Stimulated activated naive CD8-positive, alpha-beta T cell treated with anti-CD3 and anti-CD28 coated beads, Interleukin-15, Interleukin-2, amounts not matched to agents 100 ng/mL and 50 ng/mL, for 24 hours (primary cell): ENCODE results near the gene LRP1B.
"Not testable (repeated sequence)": the region's sequence is repeated elsewhere in the genome, so short reads cannot be mapped to it uniquely, and the experiment has no call there.

Source experiments
- H3K27ac Mint-ChIP-seq: one replicate; pipeline ENCODE4 v1.8.0; 2021; ENCODE audit warnings: mild to moderate bottlenecking, mixed read lengths
- H3K27me3 Mint-ChIP-seq: one replicate; pipeline ENCODE4 v1.8.0; 2021; ENCODE audit warnings: mixed read lengths
- H3K36me3 Mint-ChIP-seq: one replicate; pipeline ENCODE4 v1.8.0; 2021; ENCODE audit warnings: low read depth, mixed read lengths
- H3K4me1 Mint-ChIP-seq: one replicate; pipeline ENCODE4 v1.8.0; 2021; ENCODE audit warnings: low read depth, mixed read lengths
- H3K4me3 Mint-ChIP-seq: one replicate; pipeline ENCODE4 v1.8.0; 2021; ENCODE audit warnings: mild to moderate bottlenecking, mixed read lengths
- H3K9me3 Mint-ChIP-seq: one replicate; pipeline ENCODE4 v1.8.0; 2021; ENCODE audit warnings: mixed read lengths

LRP1B gene

GRCh38 chr2:140544769-140545168, 1586.0 kb downstream of the LRP1B start:
- H3K27ac Mint-ChIP-seq, H3K27me3 Mint-ChIP-seq, H3K4me1 Mint-ChIP-seq, H3K9me3 Mint-ChIP-seq, H3K4me3 Mint-ChIP-seq, H3K36me3 Mint-ChIP-seq: not testable (repeated sequence)

GRCh38 chr2:140542627-140543026, 1588.2 kb downstream of the LRP1B start:
- H3K9me3 Mint-ChIP-seq = peaks cover 9% of the 10 kb centered on the region

GRCh38 chr2:140539242-140539875, 1591.5 kb downstream of the LRP1B start:
- H3K36me3 Mint-ChIP-seq = no peaks in the 10 kb centered on the region
- no peak overlapping the region for H3K27ac Mint-ChIP-seq
- peaks cover 12% of the 10 kb centered on the region for H3K9me3 Mint-ChIP-seq
- no peaks in the 10 kb centered on the region for H3K27me3 Mint-ChIP-seq
- no peak overlapping the region for H3K4me3 Mint-ChIP-seq
- no peaks in the 10 kb centered on the region for H3K4me1 Mint-ChIP-seq

More at GRCh38 chr2:140542627-140543026, 1588.2 kb downstream of the LRP1B start:
- no peaks in the 10 kb centered on the region for H3K36me3 Mint-ChIP-seq
- H3K4me1 Mint-ChIP-seq = no peaks in the 10 kb centered on the region
- no peak overlapping the region for H3K27ac Mint-ChIP-seq
- no peak overlapping the region for H3K4me3 Mint-ChIP-seq
- no peaks in the 10 kb centered on the region for H3K27me3 Mint-ChIP-seq

GRCh38 chr2:140529706-140530105, 1601.1 kb downstream of the LRP1B start:
- peaks cover 26% of the 10 kb centered on the region for H3K9me3 Mint-ChIP-seq

GRCh38 chr2:140528982-140529381, 1601.8 kb downstream of the LRP1B start:
- no peaks in the 10 kb centered on the region for H3K4me1 Mint-ChIP-seq
- no peak overlapping the region for H3K27ac Mint-ChIP-seq
- H3K9me3 Mint-ChIP-seq = peaks cover 26% of the 10 kb centered on the region
- H3K27me3 Mint-ChIP-seq = no peaks in the 10 kb centered on the region
- no peak overlapping the region for H3K4me3 Mint-ChIP-seq
- H3K36me3 Mint-ChIP-seq = no peaks in the 10 kb centered on the region

More at GRCh38 chr2:140529706-140530105, 1601.1 kb downstream of the LRP1B start:
- Mint-ChIP-seq H3K4me3 (no peak overlapping the region), H3K36me3 (no peaks in the 10 kb centered on the region), H3K27ac (no peak overlapping the region), H3K27me3 (no peaks in the 10 kb centered on the region), H3K4me1 (no peaks in the 10 kb centered on the region)

- H3K36me3 Mint-ChIP-seq = no peaks in the 10 kb centered on the region
- no peak overlapping the region for H3K27ac Mint-ChIP-seq
- no peaks in the 10 kb centered on the region for H3K4me1 Mint-ChIP-seq
- no peaks in the 10 kb centered on the region for H3K27me3 Mint-ChIP-seq
- H3K4me3 Mint-ChIP-seq = no peak overlapping the region
- peaks cover 21% of the 10 kb centered on the region for H3K9me3 Mint-ChIP-seq
Observed at GRCh38 chr2:140526575-140526974, 1604.2 kb downstream of the LRP1B start.

GRCh38 chr2:140512106-140512505, 1618.7 kb downstream of the LRP1B start:
- H3K36me3 Mint-ChIP-seq = no peaks in the 10 kb centered on the region
- no peaks in the 10 kb centered on the region for H3K27me3 Mint-ChIP-seq
- H3K4me1 Mint-ChIP-seq = no peaks in the 10 kb centered on the region
- peaks cover 12% of the 10 kb centered on the region for H3K9me3 Mint-ChIP-seq
- no peak overlapping the region for H3K27ac Mint-ChIP-seq
- H3K4me3 Mint-ChIP-seq = no peak overlapping the region

GRCh38 chr2:140509765-140510164, 1621.1 kb downstream of the LRP1B start:
- Mint-ChIP-seq H3K4me1 (no peaks in the 10 kb centered on the region), H3K27ac (no peak overlapping the region), H3K36me3 (no peaks in the 10 kb centered on the region), H3K27me3 (no peaks in the 10 kb centered on the region), H3K9me3 (peaks cover 12% of the 10 kb centered on the region), H3K4me3 (no peak overlapping the region)

- Mint-ChIP-seq H3K4me3 (no peak overlapping the region), H3K36me3 (no peaks in the 10 kb centered on the region), H3K27ac (no peak overlapping the region), H3K9me3 (peaks cover 12% of the 10 kb centered on the region), H3K4me1 (no peaks in the 10 kb centered on the region), H3K27me3 (no peaks in the 10 kb centered on the region)
Observed at GRCh38 chr2:140508756-140509155, 1622.1 kb downstream of the LRP1B start.

GRCh38 chr2:140506606-140507005, 1624.2 kb downstream of the LRP1B start:
- H3K4me1 Mint-ChIP-seq = no peaks in the 10 kb centered on the region
- H3K27ac Mint-ChIP-seq = no peak overlapping the region
- H3K27me3 Mint-ChIP-seq = no peaks in the 10 kb centered on the region
- peaks cover 12% of the 10 kb centered on the region for H3K9me3 Mint-ChIP-seq
- no peaks in the 10 kb centered on the region for H3K36me3 Mint-ChIP-seq
- H3K4me3 Mint-ChIP-seq = no peak overlapping the region

GRCh38 chr2:140504601-140505000, 1626.2 kb downstream of the LRP1B start:
- no peaks in the 10 kb centered on the region for H3K36me3 Mint-ChIP-seq
- no peaks in the 10 kb centered on the region for H3K27me3 Mint-ChIP-seq
- peaks cover 5% of the 10 kb centered on the region for H3K9me3 Mint-ChIP-seq
- no peaks in the 10 kb centered on the region for H3K4me1 Mint-ChIP-seq
- H3K27ac Mint-ChIP-seq = no peak overlapping the region
- H3K4me3 Mint-ChIP-seq = no peak overlapping the region

- peaks cover 3% of the 10 kb centered on the region for H3K9me3 Mint-ChIP-seq
- H3K27ac Mint-ChIP-seq = no peak overlapping the region
- H3K4me3 Mint-ChIP-seq = no peak overlapping the region
- H3K4me1 Mint-ChIP-seq = no peaks in the 10 kb centered on the region
- no peaks in the 10 kb centered on the region for H3K27me3 Mint-ChIP-seq
- no peaks in the 10 kb centered on the region for H3K36me3 Mint-ChIP-seq
Observed at GRCh38 chr2:140502951-140503630, 1627.7 kb downstream of the LRP1B start.

- Mint-ChIP-seq H3K4me1 (no peaks in the 10 kb centered on the region), H3K36me3 (no peaks in the 10 kb centered on the region), H3K27me3 (no peaks in the 10 kb centered on the region), H3K4me3 (no peak overlapping the region), H3K27ac (no peak overlapping the region), H3K9me3 (peaks cover 9% of the 10 kb centered on the region)
Observed at GRCh38 chr2:140498360-140498759, 1632.5 kb downstream of the LRP1B start.

GRCh38 chr2:140496714-140497113, 1634.1 kb downstream of the LRP1B start:
- Mint-ChIP-seq H3K27ac (no peak overlapping the region), H3K27me3 (no peaks in the 10 kb centered on the region), H3K4me1 (no peaks in the 10 kb centered on the region), H3K36me3 (no peaks in the 10 kb centered on the region), H3K9me3 (peaks cover 9% of the 10 kb centered on the region), H3K4me3 (no peak overlapping the region)

- H3K36me3 Mint-ChIP-seq = no peaks in the 10 kb centered on the region
Observed at GRCh38 chr2:140491876-140492275, 1638.9 kb downstream of the LRP1B start.

GRCh38 chr2:140489193-140489592, 1641.6 kb downstream of the LRP1B start:
- H3K4me1 Mint-ChIP-seq = no peaks in the 10 kb centered on the region
- peaks cover 3% of the 10 kb centered on the region for H3K9me3 Mint-ChIP-seq
- H3K4me3 Mint-ChIP-seq = no peak overlapping the region
- H3K36me3 Mint-ChIP-seq = no peaks in the 10 kb centered on the region
- no peaks in the 10 kb centered on the region for H3K27me3 Mint-ChIP-seq
- no peak overlapping the region for H3K27ac Mint-ChIP-seq

More at GRCh38 chr2:140491876-140492275, 1638.9 kb downstream of the LRP1B start:
- peaks cover 9% of the 10 kb centered on the region for H3K9me3 Mint-ChIP-seq
- no peak overlapping the region for H3K27ac Mint-ChIP-seq
- H3K27me3 Mint-ChIP-seq = no peaks in the 10 kb centered on the region
- H3K4me1 Mint-ChIP-seq = no peaks in the 10 kb centered on the region
- no peak overlapping the region for H3K4me3 Mint-ChIP-seq
